Measurements from ENCODE around the gene PDPK1.
"Not testable (repeated sequence)": the region's sequence is repeated elsewhere in the genome, so short reads cannot be mapped to it uniquely, and the experiment has no call there.

Gene PDPK1

DNA sequence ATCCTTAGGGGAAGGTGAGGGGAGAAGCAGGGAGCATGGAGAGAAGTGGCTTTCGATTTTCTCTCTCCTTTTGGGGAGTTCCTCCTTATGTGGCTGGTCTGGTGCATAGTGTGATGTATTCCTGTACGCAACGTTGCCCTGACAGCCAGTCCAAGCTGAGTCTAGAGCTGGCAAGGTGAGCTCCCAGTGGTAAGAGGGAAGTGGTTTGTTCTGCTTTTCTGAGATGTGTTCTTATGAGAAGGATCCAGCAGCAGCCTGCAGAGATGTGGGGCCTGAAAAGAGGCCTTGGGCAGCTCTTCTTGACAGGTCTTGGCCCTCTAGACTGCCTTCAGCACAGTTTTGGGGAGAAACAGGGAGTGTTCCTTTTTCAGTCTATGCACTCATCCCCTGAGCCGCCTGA lies 3.1 kb downstream of the PDPK1 start:
- DNase-seq (ENCODE audit: low read depth in 3 of 3): not testable (repeated sequence)

DNA sequence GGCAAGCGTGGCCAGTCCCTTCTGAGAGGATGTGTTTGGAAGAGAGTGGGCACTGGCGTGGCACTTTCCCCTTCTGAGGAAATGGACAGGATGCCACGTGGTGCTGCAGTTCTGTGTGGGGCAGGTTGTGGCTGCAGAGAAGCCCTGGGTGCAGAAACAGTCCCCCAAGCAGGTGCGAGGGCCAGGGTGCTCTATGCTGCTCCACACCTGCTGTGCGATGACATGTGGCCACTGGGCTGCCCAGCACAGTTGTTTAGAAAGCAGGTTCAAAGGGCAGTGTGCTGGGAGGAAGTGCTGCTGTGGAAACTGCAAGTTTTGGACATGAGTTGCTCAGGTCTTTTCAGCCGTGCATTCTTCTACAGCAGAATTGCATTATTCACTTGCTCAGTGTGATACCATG lies 3.6 kb downstream of the PDPK1 start:
- not testable (repeated sequence) for DNase-seq (ENCODE audit: low read depth in 3 of 3)

DNA sequence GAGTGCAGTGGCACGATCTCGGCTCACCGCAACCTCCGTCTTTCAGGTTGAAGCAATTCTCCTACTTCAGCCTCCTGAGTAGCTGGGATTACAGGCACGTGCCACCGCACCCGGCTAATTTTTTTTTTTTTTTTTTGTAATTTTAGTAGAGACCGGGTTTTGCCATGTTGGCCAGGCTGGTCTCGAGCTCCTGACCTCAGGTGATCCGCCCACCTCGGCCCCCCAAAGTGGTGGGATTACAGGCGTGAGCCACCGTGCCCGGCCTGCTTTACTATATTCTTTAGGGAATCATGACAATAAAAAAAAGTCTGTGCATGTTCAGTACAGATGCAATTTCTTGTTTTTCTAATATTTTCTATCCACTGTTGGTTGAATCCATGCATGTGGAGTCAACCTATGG lies 6.0 kb downstream of the PDPK1 start:
- DNase-seq (ENCODE audit: low read depth in 3 of 3): not testable (repeated sequence)

DNA sequence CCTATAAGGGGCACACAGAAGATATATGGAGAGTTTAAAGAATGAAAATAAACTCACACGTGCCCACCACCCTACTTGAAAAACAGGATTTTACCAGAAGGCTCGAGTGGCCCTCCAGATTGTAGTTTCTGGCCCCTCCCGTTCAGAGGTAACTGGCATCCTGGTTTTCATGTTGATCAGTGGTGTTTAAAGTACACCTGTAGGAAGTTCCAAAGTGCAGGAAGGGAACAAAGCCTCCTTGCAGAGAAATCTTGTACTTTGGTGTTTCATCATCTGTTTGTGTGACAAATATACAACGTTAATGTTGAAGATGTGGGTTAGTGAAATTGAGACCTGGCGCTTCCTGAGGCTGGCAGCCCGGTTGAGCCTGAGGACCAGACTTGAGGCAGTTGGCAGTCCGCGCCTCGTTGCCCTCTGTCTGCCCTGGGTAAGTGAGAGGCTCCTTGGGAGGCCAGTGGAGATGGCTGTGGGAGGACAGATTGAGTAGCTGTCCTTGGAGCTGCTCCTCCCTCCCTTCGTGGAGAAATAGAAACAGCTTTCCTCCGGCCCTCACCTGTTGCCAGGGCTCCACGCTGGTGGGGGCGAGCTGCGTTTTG lies 12.6 kb downstream of the PDPK1 start:
- DNase-seq (ENCODE audit: low read depth in 3 of 3): not testable (repeated sequence)

DNA sequence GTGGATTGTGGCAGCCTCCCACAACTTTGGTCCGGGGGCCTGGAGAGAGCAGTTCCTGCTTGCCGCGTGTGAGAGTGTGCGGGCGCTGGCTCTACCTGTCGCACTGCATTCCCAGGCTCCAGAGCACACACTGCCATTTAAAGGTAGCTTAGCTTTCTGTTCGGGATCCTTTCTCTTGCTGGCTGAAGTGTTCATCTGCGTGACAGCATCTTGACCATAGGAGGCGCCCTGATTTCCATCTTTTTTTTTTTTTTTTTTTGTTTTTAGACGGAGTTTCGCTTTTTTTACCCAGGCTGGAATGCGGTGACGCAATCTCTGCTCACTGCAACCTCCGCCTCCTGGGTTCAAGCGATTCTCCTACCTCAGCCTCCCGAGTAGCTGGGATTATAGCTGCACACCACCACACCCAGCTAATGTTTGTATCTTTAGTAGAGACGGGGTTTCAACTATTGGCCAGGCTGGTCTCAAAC lies 13.6 kb downstream of the PDPK1 start:
- not testable (repeated sequence) for DNase-seq (ENCODE audit: low read depth in 3 of 3)

DNA sequence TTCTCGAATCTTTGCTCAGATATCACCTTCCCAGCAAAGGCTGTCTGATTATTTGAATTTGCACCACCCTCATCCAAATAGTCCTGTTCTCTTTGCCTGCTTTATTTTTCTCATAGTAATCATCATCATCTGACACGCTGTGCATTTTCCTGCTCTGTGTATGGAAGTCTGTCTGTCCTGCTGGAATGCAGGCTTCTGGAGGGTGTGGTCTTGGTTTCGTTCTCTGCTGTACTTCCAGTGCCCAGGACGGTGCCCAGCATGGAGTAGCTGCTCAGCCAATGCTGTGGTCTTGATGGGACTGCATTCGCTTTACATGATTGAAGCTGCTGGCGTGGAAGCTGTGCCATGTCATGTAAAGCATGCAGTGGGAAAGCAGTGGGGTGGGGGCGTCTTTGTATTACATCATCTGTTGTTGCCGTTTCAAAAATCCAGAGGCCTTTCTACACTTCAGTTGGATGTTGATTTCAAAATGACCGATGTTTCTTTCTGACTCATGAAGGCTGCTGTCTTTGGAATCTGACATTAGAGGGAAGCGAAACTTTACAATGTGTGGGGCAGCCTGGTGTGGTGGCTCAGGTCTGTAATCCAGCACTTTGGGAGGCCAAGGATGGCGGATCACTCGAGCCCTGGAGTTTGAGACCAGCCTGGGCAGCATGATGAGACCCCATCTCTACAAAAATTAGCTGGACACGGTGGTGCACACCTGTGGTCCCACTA lies 17.0 kb downstream of the PDPK1 start:
- not testable (repeated sequence) for DNase-seq (ENCODE audit: low read depth in 3 of 3)

DNA sequence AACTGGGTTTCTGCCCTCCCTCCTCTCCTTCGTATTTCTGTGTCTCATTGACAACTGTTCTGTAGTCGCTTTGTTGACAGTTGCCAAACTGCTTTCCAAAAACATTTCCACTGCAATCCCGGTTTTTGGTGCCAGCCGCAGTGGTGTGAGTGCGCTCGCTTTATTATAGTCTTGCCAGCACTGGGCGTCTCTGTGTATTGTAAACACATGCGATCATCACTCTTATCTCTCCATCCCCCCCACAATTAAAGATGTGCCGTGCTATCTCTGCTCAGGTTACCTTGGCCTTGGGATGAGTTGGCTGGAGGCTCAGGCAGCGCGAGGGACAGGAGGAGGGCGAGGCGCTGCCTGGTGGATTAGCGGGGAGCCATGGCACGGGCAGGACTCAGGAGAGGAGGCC lies 19.3 kb downstream of the PDPK1 start:
- DNase-seq (ENCODE audit: low read depth in 3 of 3): not testable (repeated sequence)

DNA sequence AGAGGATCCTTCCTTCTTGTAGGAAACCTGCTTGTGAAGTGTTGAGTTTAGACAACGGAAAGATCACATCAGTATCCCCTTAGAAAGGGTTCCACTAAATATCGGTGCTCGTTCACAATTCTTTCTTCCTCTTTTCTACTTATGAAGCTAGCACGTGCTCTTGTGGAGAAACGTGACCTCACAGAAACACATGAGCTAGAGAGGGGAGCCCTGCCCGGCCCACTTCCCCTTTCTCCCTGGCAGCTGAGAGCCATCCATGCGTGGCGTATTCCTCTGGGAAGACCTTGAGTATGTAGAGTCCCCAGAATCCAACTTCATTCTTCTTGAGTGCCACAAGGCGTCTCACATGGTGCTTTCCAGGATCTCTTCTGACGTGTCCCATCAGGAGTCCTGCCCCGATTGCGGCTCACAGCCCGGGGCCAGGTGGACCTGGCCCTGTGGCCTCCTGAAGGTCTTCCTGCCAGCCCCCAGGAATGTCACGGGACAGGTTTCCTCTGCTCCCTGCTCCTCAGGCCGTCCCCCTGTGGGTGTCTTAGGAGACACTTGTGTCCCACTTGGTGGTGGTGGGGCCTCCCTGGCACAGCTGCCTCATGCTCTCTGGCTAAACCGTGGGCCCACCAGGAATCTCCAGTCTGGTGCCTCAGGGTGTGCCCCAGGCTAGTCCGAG lies 22.4 kb downstream of the PDPK1 start:
- DNase-seq (ENCODE audit: low read depth in 3 of 3): not testable (repeated sequence)

DNA sequence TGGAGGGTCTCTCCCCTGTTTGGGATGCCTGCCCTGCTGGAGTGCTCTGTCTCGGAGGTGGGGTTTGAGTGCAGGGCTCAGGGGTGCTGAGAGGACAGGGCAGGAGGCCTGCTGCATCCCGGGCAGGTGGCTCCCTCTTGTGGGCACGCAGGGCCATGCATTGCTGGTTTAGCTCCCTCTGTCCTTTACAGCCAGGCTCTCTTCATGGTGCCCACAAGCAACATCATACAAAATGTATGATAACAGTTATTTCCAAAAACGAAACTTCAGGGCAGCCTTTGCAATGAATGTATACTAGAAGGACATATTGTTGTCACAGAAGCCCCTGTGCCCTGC lies 22.9 kb downstream of the PDPK1 start:
- peak; percentile 35 to 46 (median 43) for DNase-seq (ENCODE audit: low read depth in 3 of 3)

DNA sequence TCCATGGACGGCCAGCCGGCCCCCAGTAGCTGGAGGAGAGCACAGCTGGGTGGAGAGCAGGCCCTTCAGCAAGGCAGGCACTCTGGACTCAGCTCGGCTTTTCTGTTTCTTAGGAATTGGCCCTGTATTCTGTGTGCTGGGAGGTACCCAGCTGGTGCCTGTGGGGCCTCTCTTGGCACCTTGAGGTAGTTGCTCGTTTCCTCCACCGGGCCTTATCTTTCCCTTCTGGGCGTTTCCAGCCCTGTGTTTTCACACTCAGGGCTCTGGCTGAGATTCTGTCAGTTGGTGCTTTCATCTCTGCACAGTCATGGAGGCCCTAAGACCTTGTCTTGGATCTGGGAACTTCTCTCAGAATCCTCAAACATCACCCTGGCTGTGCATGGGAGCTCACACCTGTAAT lies 29.7 kb downstream of the PDPK1 start:
- DNase-seq (ENCODE audit: low read depth in 3 of 3): not testable (repeated sequence)

DNA sequence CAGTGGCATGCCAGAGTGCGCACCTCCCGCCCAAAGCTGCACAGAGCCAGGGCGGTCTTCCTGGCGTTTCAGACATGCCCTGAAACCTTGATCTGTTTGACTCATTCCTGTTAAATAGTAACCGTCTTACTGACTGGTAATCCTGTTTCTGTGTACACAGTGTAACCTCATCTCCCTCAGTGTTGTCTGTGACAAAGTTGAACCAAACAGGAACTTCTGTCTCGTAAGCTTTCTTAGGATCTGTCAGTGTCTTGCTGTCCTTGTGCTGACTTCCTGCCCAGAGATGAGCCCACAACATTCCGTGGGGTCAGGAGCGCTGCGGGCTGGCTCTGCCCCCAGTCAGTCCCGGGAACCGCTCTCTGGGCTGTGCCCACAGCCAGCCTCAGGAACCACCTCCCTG lies 30.8 kb downstream of the PDPK1 start:
- DNase-seq (ENCODE audit: low read depth in 3 of 3): not testable (repeated sequence)

DNA sequence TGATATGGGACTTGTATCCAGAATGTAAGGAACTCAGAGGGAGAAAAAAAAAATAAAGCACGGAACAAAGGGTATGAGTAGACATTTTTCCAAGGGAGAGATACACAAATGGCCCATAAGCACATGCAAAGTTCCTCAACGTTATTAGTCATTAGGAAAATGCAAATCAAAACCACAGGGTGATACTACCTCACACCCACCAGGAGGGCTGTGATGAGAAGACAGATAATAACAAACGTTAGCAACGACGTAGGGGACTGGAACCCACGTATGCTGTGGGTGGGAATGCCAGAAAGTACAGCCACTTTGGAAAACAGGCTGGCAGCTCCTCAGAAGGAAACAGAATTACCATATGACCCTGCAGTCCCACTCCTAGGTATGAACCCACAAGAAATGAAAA lies 34.9 kb downstream of the PDPK1 start:
- not testable (repeated sequence) for DNase-seq (ENCODE audit: low read depth in 3 of 3)

DNA sequence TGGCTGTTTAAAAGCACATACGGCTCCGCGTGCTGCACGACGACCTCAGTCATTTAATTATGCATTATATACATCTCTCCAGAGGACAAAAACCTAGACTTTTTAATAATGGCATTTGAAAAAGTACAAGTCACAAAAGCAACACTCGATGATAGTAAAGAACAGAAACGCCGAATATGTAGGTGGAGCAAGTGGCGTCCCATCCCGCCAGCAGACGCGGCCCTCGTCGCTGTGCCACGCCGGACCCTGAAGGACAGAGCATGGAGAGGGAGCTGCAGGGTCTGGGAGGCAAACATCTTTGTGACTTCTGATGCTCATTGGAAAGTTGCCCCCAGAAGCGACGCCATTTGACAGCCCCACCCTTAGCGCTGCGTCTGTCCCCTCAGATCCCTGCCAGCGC lies 38.0 kb downstream of the PDPK1 start:
- not testable (repeated sequence) for DNase-seq (ENCODE audit: low read depth in 3 of 3)

DNA sequence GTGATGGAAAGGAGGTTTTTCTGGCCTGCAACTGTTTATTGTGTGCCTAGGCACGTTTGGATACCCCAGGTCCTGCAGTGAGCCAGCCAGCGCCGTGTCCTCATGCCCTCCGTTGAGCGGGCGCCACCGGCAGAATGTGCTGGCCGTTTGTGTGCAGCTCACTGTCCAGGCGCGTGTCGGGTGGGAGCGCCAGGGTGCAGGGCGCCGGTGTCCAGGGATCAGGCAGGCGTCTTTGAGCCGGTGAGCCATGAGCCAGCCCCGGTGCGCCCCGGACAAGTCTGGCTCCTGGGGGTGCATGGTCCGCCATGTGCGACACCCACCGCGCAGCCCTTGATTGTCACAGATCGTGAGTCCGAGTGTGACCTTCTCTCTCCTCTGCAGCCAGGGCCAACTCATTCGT lies 39.2 kb downstream of the PDPK1 start:
- not testable (repeated sequence) for DNase-seq (ENCODE audit: low read depth in 3 of 3)

DNA sequence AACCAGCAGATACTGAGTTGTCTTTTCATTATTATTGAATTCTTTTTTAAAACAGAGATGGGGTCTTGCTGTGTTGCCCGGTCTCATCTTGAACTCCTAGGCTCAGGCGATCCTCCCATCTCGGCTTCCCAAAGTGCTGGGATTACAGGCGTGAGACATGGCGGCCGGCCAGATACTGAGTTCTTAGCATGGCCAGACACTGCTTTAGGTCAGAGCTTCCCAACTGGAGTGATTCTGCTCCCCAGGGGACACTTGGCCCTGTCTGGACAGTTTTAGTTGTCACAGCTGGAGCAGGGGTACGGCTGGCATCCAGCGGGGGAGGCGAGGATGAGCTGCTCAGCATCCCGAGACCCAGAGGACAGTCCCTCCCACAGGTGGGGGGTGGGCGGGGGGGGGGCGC lies 41.1 kb downstream of the PDPK1 start:
- DNase-seq (ENCODE audit: low read depth in 3 of 3): not testable (repeated sequence)

DNA sequence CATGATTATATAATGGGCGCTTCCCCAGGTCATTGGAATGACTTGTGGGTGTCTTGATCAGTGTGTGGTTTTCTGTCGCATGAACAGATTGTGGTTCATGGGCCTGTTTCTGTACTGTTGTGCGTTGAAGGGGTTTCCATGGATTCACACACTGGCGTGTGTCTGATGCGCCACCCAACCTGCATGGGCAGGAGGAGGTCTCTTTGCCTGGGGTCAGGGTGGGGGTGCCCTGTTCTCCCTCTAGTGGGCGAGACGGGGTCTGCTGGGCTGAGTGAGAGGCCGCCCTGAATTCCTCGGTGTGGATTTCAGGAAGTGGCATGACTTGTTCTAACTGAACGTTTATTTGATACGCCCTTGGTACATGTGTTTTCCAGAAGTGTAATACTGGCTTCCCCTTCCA lies 42.3 kb downstream of the PDPK1 start:
- DNase-seq (ENCODE audit: low read depth in 3 of 3): not testable (repeated sequence)

DNA sequence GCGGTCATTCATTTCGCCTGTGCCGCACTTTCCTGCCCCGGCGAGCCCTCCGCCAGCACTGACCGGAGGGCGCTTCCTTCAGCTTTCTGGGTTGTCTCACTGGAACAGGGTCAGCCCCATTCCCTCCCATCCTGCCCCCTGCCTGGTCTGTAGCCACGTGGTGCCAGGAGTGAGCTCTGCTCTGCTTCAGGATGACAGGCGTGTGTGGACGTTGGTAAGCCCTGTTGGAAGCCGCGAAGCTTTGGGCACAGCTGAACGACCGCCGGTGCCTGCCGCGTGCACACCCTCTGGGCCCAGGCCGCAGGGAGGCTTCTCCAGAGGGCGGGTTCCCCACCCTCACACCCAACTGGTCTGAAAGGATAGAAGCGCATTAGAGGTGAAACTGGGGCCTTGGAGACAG lies 43.0 kb downstream of the PDPK1 start:
- not testable (repeated sequence) for DNase-seq (ENCODE audit: low read depth in 3 of 3)

DNA sequence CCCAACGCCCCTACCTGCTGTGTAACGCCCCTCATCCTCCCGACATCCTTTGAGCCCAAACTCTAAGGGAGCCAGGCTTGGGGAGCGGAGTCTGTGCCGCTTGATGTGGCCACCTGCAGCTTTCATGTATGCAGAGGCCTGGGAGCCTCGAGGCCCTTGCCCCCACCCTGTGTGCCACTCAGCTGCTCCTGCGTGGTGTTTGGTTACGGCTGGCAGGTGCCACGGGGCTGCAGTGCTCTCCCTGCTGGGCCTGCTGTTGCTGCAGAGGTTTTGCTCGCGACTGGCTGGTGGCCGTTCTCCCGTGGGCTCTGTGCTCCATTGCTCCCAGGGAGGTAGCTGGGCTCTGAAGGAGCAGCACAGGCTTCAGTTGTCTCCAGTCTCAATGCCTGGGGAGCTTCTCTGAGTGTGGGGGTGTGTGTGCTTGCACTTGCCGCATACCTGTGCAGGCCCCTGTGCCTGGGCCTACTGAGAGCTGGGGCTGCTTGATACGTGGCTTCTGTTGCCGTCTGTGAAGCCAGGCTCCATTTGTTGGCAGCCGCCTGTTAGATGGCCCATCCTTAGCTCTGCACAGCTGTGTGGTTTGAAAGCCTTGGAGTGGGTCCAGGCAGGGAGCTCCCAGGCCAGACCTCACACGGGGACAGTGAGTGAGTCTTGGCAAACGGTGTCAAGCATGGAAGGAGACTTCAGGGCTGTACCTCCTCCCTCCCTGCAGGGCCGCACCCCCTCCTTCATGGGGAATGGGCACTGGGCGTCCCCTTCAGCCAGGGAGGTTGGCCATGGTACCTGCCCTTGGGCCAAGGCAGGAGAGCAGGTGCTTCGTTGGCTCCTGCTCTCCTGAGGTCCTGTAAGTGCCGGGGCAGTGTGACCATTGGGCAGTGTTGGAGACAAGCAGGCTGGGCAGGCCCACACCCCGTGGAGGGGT lies 47.2 kb downstream of the PDPK1 start:
- DNase-seq (ENCODE audit: low read depth in 3 of 3): no peak

DNA sequence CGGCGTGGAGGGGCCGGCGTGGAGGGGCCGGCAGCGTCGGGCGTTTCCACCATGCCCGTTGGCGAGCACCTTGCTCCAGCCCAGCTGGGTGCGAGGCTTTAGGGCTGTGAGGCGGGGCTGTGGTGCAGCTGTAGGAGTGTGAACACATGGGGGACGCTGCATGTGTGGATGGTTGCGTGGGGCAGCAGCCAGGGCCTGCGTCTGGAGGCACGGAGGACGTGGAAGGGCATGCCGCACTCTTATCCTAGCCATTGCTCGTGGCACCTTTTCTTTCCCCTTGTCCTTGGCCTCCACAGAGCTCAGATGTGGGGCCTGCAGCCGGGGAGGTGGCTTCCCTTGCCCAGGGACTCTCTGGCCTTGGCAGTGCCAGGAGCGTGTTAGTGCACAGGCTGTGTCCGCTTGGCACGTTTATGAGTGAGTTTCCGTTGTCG lies 47.8 kb downstream of the PDPK1 start:
- DNase-seq (ENCODE audit: low read depth in 3 of 3): no peak

DNA sequence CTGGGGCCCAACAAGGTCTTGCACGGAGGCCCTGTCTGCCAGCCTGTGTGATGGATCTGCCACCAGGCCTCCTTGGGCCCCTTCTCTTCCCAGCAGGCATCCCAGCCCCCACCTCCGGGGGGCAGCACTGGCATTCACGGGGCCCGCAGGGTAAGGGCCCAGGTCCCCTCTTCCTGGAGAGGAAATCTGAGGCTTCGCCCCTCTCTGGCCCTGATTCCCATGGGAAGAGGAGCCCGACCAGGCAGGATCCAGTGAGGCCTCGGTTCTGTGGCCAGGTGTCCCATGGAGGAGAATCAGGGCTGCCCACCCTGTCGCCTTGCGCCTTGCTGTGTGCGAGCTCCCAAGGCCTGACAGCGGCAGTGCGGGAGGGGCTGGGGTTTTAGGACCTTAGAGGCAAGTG lies 48.4 kb downstream of the PDPK1 start:
- DNase-seq (ENCODE audit: low read depth in 3 of 3): no peak

DNA sequence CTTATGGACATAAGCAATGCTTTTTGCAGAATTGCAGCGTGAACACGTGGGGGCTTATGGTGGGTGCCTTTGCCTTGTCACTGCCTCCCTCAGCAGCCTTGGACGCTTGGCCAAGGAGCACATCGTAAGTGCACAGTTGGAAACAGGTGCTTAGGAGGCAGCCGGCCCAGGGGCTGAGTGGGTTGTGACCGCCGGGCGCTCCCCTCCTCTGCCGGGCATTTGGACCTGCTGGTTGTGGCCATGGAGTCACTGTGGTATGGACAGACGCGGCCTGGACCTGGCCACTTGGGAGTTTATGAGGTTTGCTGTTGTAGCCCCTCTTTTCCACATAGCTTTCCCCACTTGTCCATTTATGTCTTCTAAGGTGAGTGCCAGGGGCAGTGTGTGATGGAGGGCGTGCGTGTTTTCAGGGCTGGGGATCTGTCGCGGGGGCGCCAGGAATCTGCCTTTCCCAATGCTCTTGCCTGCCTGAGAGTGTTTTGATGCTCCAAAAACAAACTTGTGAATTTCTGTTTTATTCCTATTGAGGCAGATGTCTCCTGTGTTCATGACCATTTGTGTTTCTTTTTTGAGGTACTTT lies 49.2 kb downstream of the PDPK1 start:
- no peak for DNase-seq (ENCODE audit: low read depth in 3 of 3)

Data from stimulated activated CD4-positive, alpha-beta T cell treated with anti-CD3 and anti-CD28 coated beads, TNF-alpha, amount 100 ng/mL, for 48 hours (primary cell).